H1 (cell line): Measurements from ENCODE around the gene CD300LF. TPM values are rescaled to one million over a fixed set of nuclear protein-coding genes. Genes with fewer than 3 reads are reported as not detected.

Experiments used
- CHD2 ChIP-seq: IDR thresholded peaks from 2 replicates; pipeline ENCODE4 v1.6.1; 2012; ENCODE audit warnings: low read length, improper control_type of control experiment
- CHD7 ChIP-seq: fragments of 300-600 bp; sonication (generic); IDR thresholded peaks from 2 replicates; pipeline ENCODE4 v1.7.1; 2012; ENCODE audit warnings: low read length, moderate library complexity, mild to moderate bottlenecking, inconsistent platforms; ENCODE audit not compliant: insufficient replicate concordance
- GTF2F1 ChIP-seq: IDR thresholded peaks from 2 replicates; pipeline ENCODE4 v1.6.1; 2012; ENCODE audit warnings: low read depth, low read length, improper control_type of control experiment, borderline replicate concordance
- MAFK ChIP-seq: IDR thresholded peaks from 2 replicates; pipeline ENCODE4 v1.6.1; 2012; ENCODE audit warnings: low read depth, mild to moderate bottlenecking, improper control_type of control experiment, low read length
- NRF1 ChIP-seq: IDR thresholded peaks from 2 replicates; pipeline ENCODE4 v1.6.1; 2011; ENCODE audit warnings: mild to moderate bottlenecking, low read depth, low read length, improper control_type of control experiment
- RAD21 ChIP-seq, 2 experiments: IDR thresholded peaks in 1 of 2; conservative IDR thresholded peaks in 1 of 2; 2 replicates each; pipeline ENCODE4 v1.6.1; 2011; ENCODE audit warnings: low read depth in 2 of 2, low read length in 2 of 2, improper control_type of control experiment in 1 of 2, inconsistent platforms in 1 of 2, mild to moderate bottlenecking in 1 of 2, moderate library complexity in 1 of 2
- SP2 ChIP-seq: IDR thresholded peaks from 2 replicates; pipeline ENCODE4 v1.6.1; 2012; ENCODE audit warnings: mild to moderate bottlenecking, low read length, inconsistent platforms
- TAF7 ChIP-seq: optimal IDR thresholded peaks from 2 replicates; pipeline ENCODE3; 2011; ENCODE audit warnings: low read depth, mild to moderate bottlenecking, inconsistent platforms, low read length, moderate library complexity, borderline replicate concordance
- polyA plus RNA-seq, 7 experiments: library from polyadenylated mRNA; depleted of rRNA in 3 of 7; stranded (reverse) in 5 of 7; unstranded in 2 of 7; fragments of >200 nt in 5 of 7; fragments of 200-250 nt in 2 of 7; gene quantifications; 1 replicate in 5 of 7; 2 replicates in 1 of 7; 4 replicates in 1 of 7; pipeline versions ENCODE4 v1.2.1 to v1.2.3, GENCODE V29; 2011 to 2013; ENCODE audit warnings: missing spikeins in 2 of 7, mixed read lengths in 2 of 7
- total RNA-seq: library from RNA; stranded (reverse); fragmentation: NEBNext Ultra II Directional; extraction: Animal tissue kit (Norgen Biotek cat#: 25700); gene quantifications from 2 replicates; pipeline ENCODE4 v1.2.1, GENCODE V29; 2021
- TF ChIP-seq, protein P1 (sequence below): IDR thresholded peaks from 2 replicates; pipeline ENCODE4 v1.6.1; 2011; ENCODE audit warnings: low read length, improper control_type of control experiment

CD300LF gene
- total and polyA plus RNA-seq, 2 of the 8 experiments (the other 6 are each of a cell fraction or from before 2014, with no cell fraction given): not detected

DNA sequence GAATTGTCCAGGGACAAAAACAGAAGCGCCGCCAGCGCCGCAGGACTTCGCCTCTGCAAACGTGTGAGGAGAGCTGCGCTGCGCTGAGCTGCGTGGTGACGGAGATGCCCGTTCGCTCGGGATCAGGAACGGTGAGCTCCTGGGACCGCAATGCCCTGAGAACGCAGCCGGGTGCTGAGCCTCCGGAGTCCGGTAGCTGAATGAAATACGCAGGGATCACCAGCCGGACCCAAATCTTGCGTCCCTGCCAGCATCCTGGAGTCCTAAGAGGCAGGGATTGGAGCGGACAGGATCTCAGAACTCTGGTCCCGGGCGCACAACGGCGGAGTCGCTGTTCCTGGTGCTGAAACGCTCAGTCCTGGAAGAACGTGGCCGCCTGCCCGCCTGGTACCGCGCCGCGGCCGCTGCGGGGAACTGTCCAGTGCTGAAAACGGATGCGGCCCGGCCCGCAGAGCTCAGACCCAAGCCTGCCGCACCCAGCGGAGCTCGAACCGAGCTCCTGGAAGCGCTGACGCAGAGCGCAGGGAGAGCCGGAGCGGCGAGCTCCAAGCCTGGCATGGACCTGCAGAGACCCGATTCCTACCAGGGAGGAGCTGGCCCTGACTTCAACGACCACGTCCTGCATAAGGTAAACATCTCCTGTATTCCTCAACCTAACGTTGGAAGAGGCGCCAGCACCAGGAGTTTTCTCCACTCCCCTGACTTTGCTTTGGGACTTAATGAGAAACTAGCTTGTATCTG, 41.5 kb downstream of the CD300LF start (continued):
- peak; percentile 56 for TF ChIP-seq CHD2
- no peak for TF ChIP-seq MAFK
- no peak for TF ChIP-seq SP2
- no peak for TF ChIP-seq NRF1
- no peak; a peak in 1 of 4 replicates for TF ChIP-seq RAD21 (IDR thresholded peaks at IDR 0.05 in 1 of 2, conservative IDR thresholded peaks at IDR 0.05 in 1 of 2; ENCODE audit: low read depth in 2 of 2, low read length in 2 of 2)
- TF ChIP-seq GTF2F1: no peak
- TF ChIP-seq, protein P1, sequence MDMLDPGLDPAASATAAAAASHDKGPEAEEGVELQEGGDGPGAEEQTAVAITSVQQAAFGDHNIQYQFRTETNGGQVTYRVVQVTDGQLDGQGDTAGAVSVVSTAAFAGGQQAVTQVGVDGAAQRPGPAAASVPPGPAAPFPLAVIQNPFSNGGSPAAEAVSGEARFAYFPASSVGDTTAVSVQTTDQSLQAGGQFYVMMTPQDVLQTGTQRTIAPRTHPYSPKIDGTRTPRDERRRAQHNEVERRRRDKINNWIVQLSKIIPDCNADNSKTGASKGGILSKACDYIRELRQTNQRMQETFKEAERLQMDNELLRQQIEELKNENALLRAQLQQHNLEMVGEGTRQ: peak; percentile 67; the same call in 1 of the 2 replicates
- no peak for TF ChIP-seq CHD7
- TF ChIP-seq TAF7: peak; percentile 97
